ENCODE data around the gene ADGRA3.

DNA sequence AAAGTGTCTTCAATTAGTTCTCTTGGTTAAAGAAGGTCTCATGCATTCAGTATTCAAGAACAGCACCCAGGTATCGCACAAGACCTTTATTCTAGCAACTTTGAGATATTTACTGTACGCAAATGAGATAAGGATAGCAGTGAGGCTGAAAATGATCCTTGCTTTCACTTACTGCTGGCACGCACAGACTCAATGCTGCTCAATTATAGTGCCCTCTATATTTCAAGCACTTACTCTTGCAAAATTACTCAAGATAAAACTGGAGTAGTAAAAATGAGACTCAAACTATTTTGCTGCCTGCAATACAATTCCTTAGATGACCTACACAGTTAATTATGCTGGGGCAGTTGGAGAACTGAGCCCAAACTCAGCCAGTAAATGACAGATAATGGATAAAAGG lies 60.9 kb downstream of the ADGRA3 start:
- TF ChIP-seq CTCF (IDR thresholded peaks at IDR 0.05 in 8 of 11, conservative IDR thresholded peaks at IDR 0.05 in 3 of 11) = no peak
- no peak for TF ChIP-seq POLR2A (IDR thresholded peaks at IDR 0.05)

All from spleen (tissue), 7 donors.